OCI-M2 (cell line): Measurements from ENCODE around the gene MEF2B.
"Not testable (repeated sequence)": the region's sequence is repeated elsewhere in the genome, so short reads cannot be mapped to it uniquely, and the experiment has no call there.

Experiments
- DNase-seq: peaks from one replicate; lab custom pipeline; 2025; ENCODE audit not compliant: unreplicated experiment; lab: John Stamatoyannopoulos, UW

Gene MEF2B

DNA sequence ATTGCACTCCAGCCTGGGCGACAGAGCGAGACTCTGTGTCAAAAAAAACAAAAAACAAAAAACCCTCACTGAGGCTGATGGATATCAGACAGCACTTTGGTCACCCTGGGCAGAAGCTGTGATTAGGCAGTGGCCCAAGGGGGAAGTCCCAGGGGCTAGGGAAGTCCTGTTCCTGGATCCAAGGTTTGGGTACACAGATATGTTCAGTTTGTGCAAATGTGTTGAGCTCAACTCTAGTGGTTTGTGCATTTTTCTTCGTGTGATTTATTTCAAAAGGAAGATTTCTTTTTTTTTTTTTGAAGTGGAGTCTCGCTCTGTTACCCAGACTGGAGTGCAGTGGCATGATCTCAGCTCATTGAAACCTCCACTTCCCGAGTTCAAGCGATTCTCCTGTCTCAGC is 12.3 kb downstream of the MEF2B start:
- DNase-seq = no peak

- no peak for DNase-seq
These were observed 14.4 kb downstream of the MEF2B start for GRCh38 chr19:19155495-19156219.

- no peak for DNase-seq
These were observed 15.1 kb downstream of the MEF2B start for GRCh38 chr19:19154768-19155494.

DNA sequence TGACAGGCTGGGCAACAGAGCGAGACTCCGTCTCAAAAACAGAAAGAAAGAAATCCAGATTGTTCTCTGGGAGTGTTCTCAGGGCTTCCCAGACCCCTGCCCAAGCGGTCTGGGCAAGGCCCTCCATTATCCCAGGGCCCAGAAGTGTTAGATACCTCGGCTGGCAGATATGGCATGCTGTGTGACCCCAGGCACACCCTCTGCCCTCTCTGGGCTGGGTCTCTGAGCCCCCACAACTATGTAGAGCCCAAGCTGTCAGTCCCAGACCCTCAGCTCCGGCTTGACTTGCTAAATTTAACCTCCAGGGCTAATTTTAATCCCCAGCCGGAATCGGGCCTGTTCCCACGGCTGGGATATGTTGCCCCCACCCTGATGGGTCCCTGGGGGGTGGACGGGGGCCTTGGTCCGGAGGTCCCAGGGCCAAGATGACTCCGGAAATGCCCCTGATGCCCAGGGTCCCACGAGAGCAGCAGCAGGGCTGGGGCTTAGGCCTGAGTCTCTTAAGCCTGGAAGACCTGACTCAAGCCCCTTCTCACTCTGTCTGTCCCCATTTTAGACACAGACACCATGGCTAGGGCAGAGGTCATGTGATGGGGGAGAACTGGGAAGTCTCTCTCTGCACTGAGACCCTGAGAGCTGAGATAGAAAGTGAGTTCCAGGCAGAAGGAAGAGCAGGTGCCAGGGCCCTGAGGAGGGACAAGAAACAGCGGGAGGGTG is 17.2 kb downstream of the MEF2B start:
- DNase-seq = no peak

GRCh38 chr19:19151418-19151817 is 18.6 kb downstream of the MEF2B start:
- DNase-seq = no peak

GRCh38 chr19:19149435-19149834 is 20.6 kb downstream of the MEF2B start:
- DNase-seq = no peak

GRCh38 chr19:19148504-19148903 is 21.6 kb downstream of the MEF2B start:
- not testable (repeated sequence) for DNase-seq

- DNase-seq = no peak
These were observed 22.7 kb downstream of the MEF2B start for GRCh38 chr19:19147344-19147743.

GRCh38 chr19:19146865-19147264 is 23.2 kb downstream of the MEF2B start:
- DNase-seq = no peak

DNA sequence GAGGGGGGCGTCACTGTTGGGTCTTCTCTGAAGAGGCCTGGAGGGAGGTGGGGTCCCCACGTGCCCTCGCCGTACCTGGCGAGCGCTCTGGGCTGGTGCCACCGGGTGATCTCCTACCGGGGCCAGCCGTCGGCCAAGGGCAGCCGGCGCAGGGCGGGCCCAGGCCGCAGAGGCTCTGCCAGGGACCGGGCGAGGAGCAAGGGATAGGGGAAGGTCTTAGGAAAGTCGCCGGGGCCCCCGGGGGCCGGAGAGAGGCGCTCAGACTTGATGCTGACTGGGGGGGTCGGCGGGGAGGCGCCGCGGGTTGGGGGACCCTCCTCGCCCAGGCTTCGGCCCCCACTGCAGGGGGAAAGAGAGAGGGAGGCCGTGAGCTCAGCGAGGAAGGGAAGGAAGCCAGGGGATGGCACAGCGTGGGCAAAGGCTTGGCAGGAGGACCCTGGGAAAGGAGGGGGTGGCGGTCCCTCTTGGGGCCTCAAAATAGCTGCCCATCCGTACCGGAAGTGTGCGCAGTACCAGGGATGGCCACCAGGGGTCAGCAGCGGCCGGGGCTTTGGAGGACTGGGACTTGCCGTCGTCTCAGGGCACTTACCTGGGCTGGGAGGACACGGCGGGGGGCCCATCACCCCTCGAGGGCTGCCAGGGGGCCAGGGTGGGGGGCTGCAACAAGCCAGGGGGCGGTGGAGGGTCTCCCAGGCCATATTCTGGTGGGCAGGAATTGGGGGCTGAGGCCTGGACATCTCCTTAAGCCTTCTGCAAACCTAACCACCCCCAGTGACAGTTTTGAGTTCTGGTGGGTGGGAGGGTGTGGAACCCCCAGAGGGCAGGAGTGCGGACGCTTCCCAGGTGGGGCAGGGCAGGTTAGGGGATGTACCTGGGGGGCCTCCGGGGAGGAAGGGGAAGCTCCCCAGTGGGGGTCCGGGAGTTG is 24.1 kb downstream of the MEF2B start:
- DNase-seq = peak; percentile 13

- DNase-seq = no peak
These were observed 24.8 kb downstream of the MEF2B start for GRCh38 chr19:19145281-19145680.

DNA sequence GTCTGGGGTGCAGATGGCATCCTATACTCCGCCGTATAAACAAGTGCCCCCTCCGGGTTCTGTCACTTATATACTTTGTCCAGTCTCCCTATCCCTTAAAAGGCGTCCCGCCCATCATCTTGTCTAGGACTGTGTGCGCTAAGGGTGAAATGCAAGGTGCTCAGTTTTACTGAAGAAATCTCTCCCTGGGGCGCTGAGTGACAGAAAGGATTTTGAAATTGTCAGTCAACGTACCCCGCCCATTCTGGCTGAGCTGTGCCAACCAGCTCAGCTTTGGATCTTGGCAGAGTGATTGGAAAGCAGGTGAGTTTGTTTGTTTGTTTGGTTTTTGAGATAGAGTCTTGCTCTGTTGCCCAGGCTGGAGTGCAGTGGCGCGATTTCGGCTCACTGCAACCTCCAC is 27.7 kb downstream of the MEF2B start:
- no peak for DNase-seq

- no peak for DNase-seq
These were observed 29.6 kb downstream of the MEF2B start for GRCh38 chr19:19140476-19140875.

DNA sequence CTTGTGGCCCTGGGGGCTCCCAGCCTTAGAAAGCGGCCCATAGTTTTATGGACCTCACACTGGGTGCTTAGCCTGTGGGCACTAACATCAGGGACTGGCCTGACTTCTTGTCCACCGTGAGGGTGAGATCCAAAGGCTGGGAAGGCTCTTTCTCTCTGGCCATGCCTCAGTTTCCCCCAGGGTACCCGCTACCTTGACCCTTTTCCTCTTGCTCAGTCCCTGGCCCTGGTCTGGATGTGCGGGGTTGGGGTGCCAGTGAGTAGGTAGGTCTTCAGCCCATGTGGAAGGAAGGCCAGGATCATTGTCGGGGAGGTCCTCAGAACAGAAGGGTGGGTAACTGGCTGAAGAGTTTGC is 30.2 kb downstream of the MEF2B start:
- DNase-seq = no peak

GRCh38 chr19:19138109-19138981 is 31.7 kb downstream of the MEF2B start, which contains the start of gene TMEM161A:
Gene TMEM161A, minus strand, starts transcription at chr19:19138478. Its CDS starts 50 bp downstream, at chr19:19138428.
- DNase-seq = peak; percentile 95

DNA sequence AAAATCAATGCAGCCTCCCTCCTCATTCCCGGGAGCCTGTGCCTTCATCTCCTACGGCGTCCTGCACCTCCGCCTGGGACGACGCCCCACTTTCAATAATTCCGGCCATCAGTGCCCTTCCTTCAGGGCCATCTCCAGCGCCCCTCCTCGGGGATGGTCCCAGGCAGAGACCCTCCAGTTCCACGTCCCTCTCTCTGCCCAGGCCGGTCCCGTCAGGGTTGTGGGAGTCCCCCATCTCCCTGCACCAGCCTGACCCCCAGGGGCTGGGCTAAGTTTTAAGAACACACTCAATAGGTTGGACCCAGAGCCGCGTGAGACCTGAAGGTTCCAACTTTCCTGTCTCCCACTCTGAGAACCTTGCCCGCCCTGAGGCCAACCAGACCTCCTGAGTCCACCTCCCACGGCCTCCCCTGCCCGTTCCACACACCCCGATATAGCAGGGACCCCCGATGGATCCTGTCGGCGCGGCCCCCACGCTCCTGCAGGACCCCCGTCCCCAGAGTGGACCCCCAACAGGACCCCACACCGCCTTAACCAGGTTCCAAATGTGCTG is 32.4 kb downstream of the MEF2B start:
- DNase-seq = no peak

- not testable (repeated sequence) for DNase-seq
These were observed 34.4 kb downstream of the MEF2B start for GRCh38 chr19:19135713-19136112.

DNA sequence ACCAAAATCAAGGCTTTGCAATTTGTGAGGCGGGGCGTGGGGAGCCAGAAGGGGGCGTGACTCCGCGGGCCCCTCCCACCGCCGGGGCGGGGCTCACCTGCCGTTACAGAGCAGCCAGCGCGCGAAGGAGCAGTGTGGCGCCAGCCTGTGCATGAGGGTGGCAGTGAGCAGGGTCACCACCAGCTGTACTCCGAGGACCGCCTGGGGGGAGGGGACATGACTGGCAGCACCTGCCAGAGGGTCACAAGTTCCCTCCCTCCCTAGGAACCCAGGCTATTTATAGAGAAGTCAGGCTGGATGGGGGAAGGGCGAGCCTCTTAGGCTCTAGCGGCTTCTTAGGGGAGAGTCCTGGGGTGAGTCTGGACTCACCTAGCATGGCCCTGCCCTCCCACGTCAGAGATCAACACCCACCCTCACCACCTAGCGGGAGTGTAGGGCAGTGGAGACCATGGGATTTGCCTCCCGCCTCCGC is 35.3 kb downstream of the MEF2B start:
- no peak for DNase-seq

DNA sequence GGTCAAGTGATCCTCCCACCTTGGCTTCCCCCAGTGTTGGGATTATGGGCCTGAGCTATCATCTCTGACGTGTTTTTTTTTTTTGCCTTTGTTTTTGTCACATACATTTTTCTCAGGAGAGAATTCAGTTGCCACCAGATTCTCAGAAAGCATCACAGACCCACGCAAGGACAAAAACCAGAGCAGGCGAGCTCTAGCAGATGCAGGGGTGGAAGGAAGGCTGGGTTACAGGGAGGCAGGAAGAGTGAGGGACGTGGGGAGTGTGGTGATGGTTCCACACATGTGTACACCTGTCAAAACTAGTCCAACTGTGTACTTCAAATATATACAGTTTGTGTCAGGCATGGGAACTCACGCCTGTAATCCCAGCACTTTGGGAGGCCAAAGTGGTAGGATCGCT is 36.1 kb downstream of the MEF2B start:
- DNase-seq = no peak
